ENCODE results near the gene OR51A4. TPM values are rescaled to one million over a fixed set of nuclear protein-coding genes. Genes with fewer than 3 reads are reported as not detected.
A peak's percentile ranks its signal among the peaks of the same experiment; 100 is the strongest.
"Not testable (repeated sequence)": the region's sequence is repeated elsewhere in the genome, so short reads cannot be mapped to it uniquely, and the experiment has no call there.

The OR51A4 gene, protein sequence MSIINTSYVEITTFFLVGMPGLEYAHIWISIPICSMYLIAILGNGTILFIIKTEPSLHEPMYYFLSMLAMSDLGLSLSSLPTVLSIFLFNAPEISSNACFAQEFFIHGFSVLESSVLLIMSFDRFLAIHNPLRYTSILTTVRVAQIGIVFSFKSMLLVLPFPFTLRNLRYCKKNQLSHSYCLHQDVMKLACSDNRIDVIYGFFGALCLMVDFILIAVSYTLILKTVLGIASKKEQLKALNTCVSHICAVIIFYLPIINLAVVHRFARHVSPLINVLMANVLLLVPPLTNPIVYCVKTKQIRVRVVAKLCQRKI
- not detected for polyA plus RNA-seq (ENCODE audit: insufficient read length in 3 of 3)

GRCh38 chr11:4947505-4947904 is at the start of gene OR51A4:
Gene OR51A4, minus strand, starts transcription at chr11:4947605. Its CDS starts 505 bp downstream, at chr11:4947100.
- no peak for DNase-seq (ENCODE audit: low read depth in 3 of 3, low spot score in 2 of 3)

GRCh38 chr11:4994551-4994950 is 47.1 kb upstream of the OR51A4 start, which contains the start of gene OR51L1:
Gene OR51L1, plus strand, starts transcription at chr11:4994851. Its CDS starts 4,132 bp downstream, at chr11:4998983.
- no peak for DNase-seq (ENCODE audit: low read depth in 3 of 3, low spot score in 2 of 3)

DNA sequence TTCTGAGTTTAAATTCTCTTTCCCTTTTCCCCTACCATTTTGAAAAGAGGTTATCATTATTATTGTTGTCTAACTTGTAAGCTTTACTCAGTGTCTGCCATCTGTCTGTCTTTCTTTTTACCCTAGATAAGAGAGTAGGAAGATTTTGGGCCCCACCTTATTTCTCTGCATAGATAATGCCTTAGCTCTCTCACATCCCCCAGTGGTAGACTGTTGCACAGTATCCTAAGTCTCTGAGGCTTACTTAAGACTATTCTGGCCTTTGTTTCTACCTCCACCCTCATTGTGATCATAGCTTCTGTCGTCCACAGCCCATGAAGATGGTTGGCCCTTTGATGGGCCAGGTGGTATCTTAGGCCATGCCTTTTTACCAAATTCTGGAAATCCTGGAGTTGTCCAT is 43.7 kb upstream of the OR51A4 start:
- DNase-seq (ENCODE audit: low read depth in 3 of 3, low spot score in 2 of 3): no peak

DNA sequence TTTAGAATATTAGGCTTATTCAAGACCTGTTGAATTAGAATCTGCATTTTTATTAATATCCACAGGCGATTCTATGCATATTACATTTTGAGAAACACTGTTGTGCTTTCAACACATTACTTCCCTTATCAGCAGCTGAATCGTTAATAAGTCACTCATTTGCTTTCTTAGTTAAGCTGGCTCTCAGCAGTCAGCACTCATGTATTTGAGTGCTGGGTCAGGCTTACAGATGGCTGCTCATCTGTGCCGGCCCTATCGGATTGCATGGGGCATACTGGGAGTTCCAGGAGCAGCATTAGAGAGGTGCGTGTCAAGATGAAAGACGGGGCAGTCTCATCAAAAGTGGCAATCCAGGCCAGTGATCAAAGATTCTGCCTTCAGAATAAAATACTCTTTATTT is 36.4 kb upstream of the OR51A4 start:
- peak; percentile 53 to 64 (median 57) for DNase-seq (ENCODE audit: low read depth in 3 of 3, low spot score in 2 of 3)

DNA sequence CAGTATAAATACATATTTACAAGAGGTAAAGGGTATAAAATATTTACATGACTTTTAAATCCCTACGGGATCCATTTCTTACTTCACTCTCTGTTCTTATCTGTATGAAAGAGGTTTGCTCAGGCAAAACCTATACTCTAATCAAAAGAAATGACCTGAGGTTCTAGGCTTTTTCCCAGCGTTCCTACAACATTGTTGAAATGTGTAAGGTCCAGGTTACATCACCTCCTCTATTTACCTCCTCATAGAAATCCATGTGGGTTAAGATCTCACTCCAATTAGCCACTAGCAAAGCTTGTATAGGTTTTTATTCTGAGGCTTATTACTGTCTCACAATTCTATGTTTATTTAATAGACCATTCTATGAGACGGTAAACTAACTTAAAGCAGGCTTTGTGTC is 35.3 kb upstream of the OR51A4 start:
- no peak for DNase-seq (ENCODE audit: low read depth in 3 of 3, low spot score in 2 of 3)

DNA sequence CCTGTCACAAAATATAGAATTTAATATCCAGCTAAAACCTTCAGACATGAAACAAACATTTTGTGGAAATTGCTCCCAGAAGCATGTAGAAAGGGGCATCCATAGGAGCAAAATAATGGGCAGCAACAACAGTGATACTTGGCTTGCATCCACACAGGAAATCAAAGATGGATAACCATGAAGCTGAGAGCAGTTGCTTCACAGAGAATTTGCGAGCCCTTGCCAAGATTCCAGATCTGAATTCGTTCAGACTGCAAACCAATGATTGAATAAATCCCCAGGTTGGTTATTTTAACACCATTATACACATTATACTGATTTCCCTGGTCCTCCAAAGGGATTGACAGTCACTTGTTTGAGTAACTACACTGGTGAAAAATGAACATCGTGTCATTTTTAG is 31.6 kb upstream of the OR51A4 start:
- no peak for DNase-seq (ENCODE audit: low read depth in 3 of 3, low spot score in 2 of 3)

GRCh38 chr11:4975436-4975835 is 28.0 kb upstream of the OR51A4 start:
- DNase-seq (ENCODE audit: low read depth in 3 of 3, low spot score in 2 of 3): no peak

DNA sequence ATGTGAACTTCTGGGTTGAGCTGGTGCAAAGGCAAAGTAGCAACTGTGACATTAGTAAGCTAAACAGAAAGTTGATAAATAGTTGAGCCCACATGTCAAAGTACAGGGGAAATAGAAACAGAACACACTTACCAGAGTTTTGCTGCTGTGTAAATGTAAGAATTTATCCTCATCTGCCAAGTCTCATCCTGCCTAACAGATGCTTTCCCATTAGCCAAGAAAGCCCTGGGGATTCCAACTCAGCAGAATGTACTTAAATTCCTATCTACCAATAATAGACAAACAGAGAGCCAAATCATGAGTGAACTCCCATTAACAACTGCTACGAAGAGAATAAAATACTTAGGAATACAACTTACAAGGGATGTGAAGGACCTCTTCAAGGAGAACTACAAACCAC is 15.4 kb upstream of the OR51A4 start:
- no peak for DNase-seq (ENCODE audit: low read depth in 3 of 3, low spot score in 2 of 3)

- DNase-seq (ENCODE audit: low read depth in 3 of 3, low spot score in 2 of 3): no peak
Measured at GRCh38 chr11:4960877-4961276, 13.5 kb upstream of the OR51A4 start.

DNA sequence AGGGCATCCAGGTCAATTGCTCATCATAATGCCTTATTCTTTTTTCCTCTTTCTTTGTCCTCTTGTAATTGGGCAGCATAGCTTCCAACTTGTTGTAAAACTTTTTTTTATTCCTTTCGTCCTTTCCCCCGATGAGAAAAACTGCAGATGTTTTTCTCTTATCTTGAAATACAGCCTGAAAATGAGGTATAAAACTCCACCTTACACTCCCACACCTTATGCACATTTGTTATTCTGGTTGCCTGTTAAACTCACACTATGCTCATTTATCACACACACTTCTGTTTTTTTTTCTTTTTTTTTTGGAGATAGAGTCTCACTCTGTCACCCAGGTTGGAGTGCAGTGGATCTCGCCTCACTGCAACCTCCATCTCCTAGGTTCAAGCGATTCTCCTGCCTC is 10.0 kb upstream of the OR51A4 start:
- no peak for DNase-seq (ENCODE audit: low read depth in 3 of 3, low spot score in 2 of 3)

DNA sequence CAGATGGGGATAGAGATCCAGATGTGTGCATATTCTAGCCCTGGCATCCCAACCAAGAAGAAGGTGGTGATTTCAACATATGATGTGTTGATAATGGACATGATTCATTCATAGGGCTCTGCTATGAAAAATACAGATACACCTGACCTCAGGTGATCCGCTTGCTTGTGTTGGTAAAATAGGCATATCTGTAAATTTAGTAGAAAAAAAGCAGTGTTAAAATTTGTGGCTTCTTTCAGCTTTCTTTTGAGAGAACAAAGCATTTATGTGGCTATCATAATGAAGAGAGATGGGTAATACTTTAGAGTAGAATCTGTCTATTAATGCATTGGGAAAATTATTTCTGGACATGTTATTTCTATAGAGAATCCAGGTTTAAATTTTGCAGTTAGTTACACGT is 8.2 kb upstream of the OR51A4 start, which contains the start of gene OR51A2:
OR51A2 (minus strand) TSS at position 101 of the 400 bp plus-strand sequence; CDS start at position 101, 0 bp downstream.
- DNase-seq (ENCODE audit: low read depth in 3 of 3, low spot score in 2 of 3): not testable (repeated sequence)

DNA sequence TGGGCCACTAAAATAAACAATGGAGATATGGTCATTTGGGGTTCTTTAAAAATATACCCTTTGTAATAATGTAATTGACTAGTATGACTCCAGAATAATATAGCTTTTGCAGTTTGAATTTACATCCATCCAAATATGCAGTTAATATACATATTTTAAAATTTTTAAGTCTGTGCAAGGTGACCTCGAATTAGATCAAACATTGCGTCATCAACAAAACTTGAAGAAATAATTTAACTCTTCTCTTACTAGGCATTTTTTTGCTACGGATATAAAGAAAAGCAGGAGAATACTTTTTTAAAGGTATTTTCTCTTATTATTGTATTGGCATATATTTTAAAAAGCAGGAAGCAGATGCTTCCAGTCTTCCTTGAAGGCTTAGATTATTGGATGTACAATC is 10.7 kb downstream of the OR51A4 start:
- no peak for DNase-seq (ENCODE audit: low read depth in 3 of 3, low spot score in 2 of 3)

DNA sequence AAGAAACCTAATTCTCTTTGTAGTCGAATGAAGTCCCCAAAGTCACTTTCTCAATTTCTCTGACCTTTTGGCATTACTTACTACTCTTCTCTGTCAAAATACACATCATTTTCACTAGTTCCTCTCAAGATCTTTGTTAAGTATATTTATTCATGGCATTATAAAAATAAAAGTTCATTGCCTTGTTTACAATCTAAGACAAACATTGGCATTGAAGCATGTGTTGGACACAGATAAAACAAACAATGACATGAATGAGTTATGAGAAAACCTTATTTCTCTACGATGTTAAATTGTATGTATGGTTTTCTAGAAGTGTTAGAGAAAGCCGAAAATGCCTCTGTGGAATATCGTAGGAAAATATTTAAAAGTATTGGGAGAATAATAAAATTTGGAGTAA is 14.7 kb downstream of the OR51A4 start:
- no peak for DNase-seq (ENCODE audit: low read depth in 3 of 3, low spot score in 2 of 3)

DNA sequence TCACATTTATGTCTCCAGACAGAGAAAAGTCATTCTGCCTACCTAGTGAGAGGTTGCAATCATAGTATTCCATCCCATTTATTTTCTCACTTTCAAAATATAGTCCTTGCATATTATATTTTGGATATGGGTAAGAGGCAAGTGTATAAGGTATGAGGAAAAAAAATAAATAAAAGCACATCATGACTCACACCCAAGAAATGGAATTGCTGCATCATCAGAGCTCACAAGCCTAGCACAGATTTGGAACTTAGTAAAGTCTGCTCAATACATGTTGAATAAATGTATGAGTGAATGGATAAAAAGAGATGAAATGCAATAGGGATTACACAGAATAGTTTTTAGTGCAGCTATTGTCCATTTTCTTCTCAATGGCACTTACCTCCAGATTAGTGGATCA is 20.8 kb downstream of the OR51A4 start:
- no peak for DNase-seq (ENCODE audit: low read depth in 3 of 3, low spot score in 2 of 3)

GRCh38 chr11:4924239-4924638 is 23.2 kb downstream of the OR51A4 start, which contains the start of gene OR51G1:
Gene OR51G1, minus strand, starts transcription at chr11:4924339. Its CDS starts 0 bp downstream, at chr11:4924339.
- no peak for DNase-seq (ENCODE audit: low read depth in 3 of 3, low spot score in 2 of 3)

GRCh38 chr11:4922304-4922703 is 25.1 kb downstream of the OR51A4 start:
- DNase-seq (ENCODE audit: low read depth in 3 of 3, low spot score in 2 of 3): no peak

GRCh38 chr11:4921796-4922195 is 25.6 kb downstream of the OR51A4 start:
- DNase-seq (ENCODE audit: low read depth in 3 of 3, low spot score in 2 of 3): no peak

DNA sequence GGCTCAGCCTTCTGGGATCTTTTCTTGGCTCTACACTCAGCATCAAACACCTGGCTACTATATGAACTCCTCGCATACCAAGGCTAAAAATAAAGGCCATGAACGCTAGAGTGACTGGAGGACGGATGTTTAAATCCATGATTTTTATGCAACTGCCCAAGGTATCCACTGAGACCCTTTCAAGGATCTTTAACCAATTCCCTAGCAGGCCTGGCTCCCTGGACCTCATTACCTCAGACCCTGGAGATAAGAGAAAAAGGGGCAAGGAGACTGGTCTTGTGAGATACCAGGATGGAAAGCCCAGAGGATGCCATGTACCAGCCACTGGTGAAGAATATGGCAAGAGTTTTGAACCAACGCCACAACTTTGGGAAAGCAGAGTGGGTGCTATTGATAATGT is 28.2 kb downstream of the OR51A4 start, which contains the start of gene OR51G2:
OR51G2 (minus strand) TSS at position 101 of the 400 bp plus-strand sequence. CDS start 3,687 bp downstream, outside the sequence.
- no peak for DNase-seq (ENCODE audit: low read depth in 3 of 3, low spot score in 2 of 3)

DNA sequence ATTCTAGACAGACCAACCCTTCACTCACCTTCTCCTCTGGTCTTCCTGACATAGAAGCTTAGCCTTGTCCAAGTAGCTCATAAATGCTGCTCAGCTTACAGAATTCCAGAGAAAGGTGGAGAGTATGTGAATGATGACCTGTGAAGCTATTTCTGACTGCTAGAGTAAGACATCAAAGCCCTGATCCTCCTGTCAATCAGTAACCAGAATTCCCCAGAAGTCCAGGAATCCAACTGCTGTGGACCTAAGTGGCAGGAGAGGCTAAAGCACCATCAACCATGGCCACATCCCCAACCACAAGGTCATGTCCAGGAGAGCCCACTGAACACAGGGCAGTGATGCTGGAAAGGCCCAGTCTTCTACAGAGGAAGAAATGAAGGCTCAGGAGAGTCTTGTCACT is 30.8 kb downstream of the OR51A4 start:
- DNase-seq (ENCODE audit: low read depth in 3 of 3, low spot score in 2 of 3): peak in 1 of 3 donors; percentile 4

- DNase-seq (ENCODE audit: low read depth in 3 of 3, low spot score in 2 of 3): no peak
Measured at GRCh38 chr11:4903484-4903883, 43.9 kb downstream of the OR51A4 start, which contains the start of gene OR51A7. Gene OR51A7, plus strand, starts transcription at chr11:4903783. Its CDS starts 3,587 bp downstream, at chr11:4907370.

Measured in right renal cortex interstitium (tissue), 3 donors.